OCI-LY1 (cell line): ENCODE data around the gene PIGZ.

Source experiments
- H2AFZ ChIP-seq: fragments of 200-600 bp; sonication (generic), shearing (Covaris generic); 2 replicates; pipeline ENCODE4 v1.6.0; 2014; ENCODE audit warnings: antibody characterized with exemption, mild to moderate bottlenecking, low read length
- H3F3A ChIP-seq: fragments of 200-600 bp; sonication (generic), shearing (Covaris generic); 2 replicates; pipeline ENCODE4 v1.6.0; 2014; ENCODE audit warnings: mild to moderate bottlenecking, antibody characterized with exemption, low read length, moderate library complexity; ENCODE audit not compliant: insufficient read depth
- H3K27ac ChIP-seq: fragments of 200-600 bp; sonication (generic); 2 replicates; pipeline ENCODE4 v1.5.1; 2014; ENCODE audit warnings: low read length, mixed run types, mild to moderate bottlenecking, low read depth; ENCODE audit not compliant: poor library complexity, severe bottlenecking
- H3K27me3 ChIP-seq: fragments of 200-600 bp; sonication (generic); 2 replicates; pipeline ENCODE4 v1.6.0; 2014; ENCODE audit warnings: antibody characterized with exemption, mild to moderate bottlenecking, low read length, moderate library complexity; ENCODE audit not compliant: insufficient read depth
- H3K36me3 ChIP-seq: fragments of 200-600 bp; sonication (generic); 2 replicates; pipeline ENCODE4 v1.6.1; 2014; ENCODE audit warnings: mild to moderate bottlenecking, antibody characterized with exemption, low read length, moderate library complexity, mixed read lengths; ENCODE audit not compliant: insufficient read depth
- H3K4me1 ChIP-seq: fragments of 200-600 bp; sonication (generic); 2 replicates; pipeline ENCODE4 v1.5.1; 2014; ENCODE audit warnings: mild to moderate bottlenecking, low read length, moderate library complexity; ENCODE audit not compliant: insufficient read depth, severe bottlenecking
- H3K4me2 ChIP-seq: fragments of 200-600 bp; sonication (generic), shearing (Covaris generic); 2 replicates; pipeline ENCODE4 v1.6.1; 2014; ENCODE audit warnings: low read length
- H3K4me3 ChIP-seq: fragments of 200-600 bp; sonication (generic); 2 replicates; pipeline ENCODE4 v1.5.1; 2014; ENCODE audit warnings: low read length, low read depth, mild to moderate bottlenecking, mixed read lengths; ENCODE audit not compliant: poor library complexity, severe bottlenecking
- H3K79me2 ChIP-seq: fragments of 200-600 bp; shearing (Covaris generic); 2 replicates; pipeline ENCODE4 v1.6.1; 2016; ENCODE audit warnings: mixed run types, low read length, mixed read lengths; ENCODE audit not compliant: insufficient read depth
- H3K9ac ChIP-seq: fragments of 200-600 bp; sonication (generic), shearing (Covaris generic); 2 replicates; pipeline ENCODE4 v1.6.1; 2014; ENCODE audit warnings: mild to moderate bottlenecking, low read length, mixed read lengths
- H3K9me2 ChIP-seq: fragments of 200-600 bp; sonication (generic), shearing (Covaris generic); 2 replicates; pipeline ENCODE4 v1.6.1; 2014; ENCODE audit warnings: low read depth, mild to moderate bottlenecking, low read length, mixed read lengths
- H3K9me3 ChIP-seq: fragments of 200-600 bp; shearing (Covaris generic); 2 replicates; pipeline ENCODE4 v1.6.1; 2014; ENCODE audit warnings: low read length, mixed read lengths
- H4K20me1 ChIP-seq: fragments of 200-600 bp; sonication (generic), shearing (Covaris generic); 2 replicates; pipeline ENCODE4 v1.6.0; 2016; ENCODE audit warnings: mild to moderate bottlenecking, low read length; ENCODE audit not compliant: insufficient read depth
- CTCF ChIP-seq: fragments of 200-600 bp; sonication (generic), shearing (Covaris generic); IDR thresholded peaks from 2 replicates; pipeline ENCODE4 v1.5.1; 2017; ENCODE audit warnings: mild to moderate bottlenecking, antibody characterized with exemption, low read length, moderate library complexity, mixed read lengths
- EZH2 ChIP-seq: fragments of 200-600 bp; sonication (generic), shearing (Covaris generic); IDR thresholded peaks from 2 replicates; pipeline ENCODE4 v1.8.0; 2017; ENCODE audit warnings: borderline replicate concordance, mixed run types, mild to moderate bottlenecking, antibody characterized with exemption, low read length, moderate library complexity, mixed read lengths

Gene PIGZ

GRCh38 chr3:196983186-196983585 lies 14.6 kb upstream of the PIGZ start:
- TF ChIP-seq CTCF, result no peak
- no peak for TF ChIP-seq EZH2
- Histone ChIP-seq H3K9me3 (peaks cover 6% of the 10 kb centered on the region), H4K20me1 (no peaks in the 10 kb centered on the region), H3K27ac (no peak overlapping the region), H3K9me2 (no peaks in the 10 kb centered on the region), H3K4me2 (no peak overlapping the region), H3K4me1 (peaks cover 7% of the 10 kb centered on the region), H3F3A (no peaks in the 10 kb centered on the region), H3K36me3 (peaks cover 5% of the 10 kb centered on the region; the same call in 1 of the 2 replicates), H3K9ac (no peak overlapping the region), H3K79me2 (no peaks in the 10 kb centered on the region), H3K4me3 (no peak overlapping the region), H3K27me3 (peaks cover 5% of the 10 kb centered on the region; the same call in 1 of the 2 replicates), H2AFZ (no peak overlapping the region)

GRCh38 chr3:196981657-196982056 lies 13.0 kb upstream of the PIGZ start:
- H3K9me2 ChIP-seq, result no peaks in the 10 kb centered on the region

GRCh38 chr3:196979545-196979944 lies 10.9 kb upstream of the PIGZ start:
- peaks cover 6% of the 10 kb centered on the region for H3K9me3 ChIP-seq
- peaks cover 7% of the 10 kb centered on the region for H3K4me1 ChIP-seq
- no peak for TF ChIP-seq CTCF
- TF ChIP-seq EZH2, result no peak

More at GRCh38 chr3:196981657-196982056, 13.0 kb upstream of the PIGZ start:
- Histone ChIP-seq H2AFZ (no peak overlapping the region), H3K4me3 (no peak overlapping the region), H3F3A (no peaks in the 10 kb centered on the region), H3K9me3 (peaks cover 6% of the 10 kb centered on the region), H3K79me2 (no peaks in the 10 kb centered on the region), H3K36me3 (peaks cover 5% of the 10 kb centered on the region; the same call in 1 of the 2 replicates), H4K20me1 (no peaks in the 10 kb centered on the region), H3K4me1 (peaks cover 7% of the 10 kb centered on the region), H3K9ac (no peak overlapping the region), H3K27ac (no peak overlapping the region), H3K27me3 (peaks cover 5% of the 10 kb centered on the region; the same call in 1 of the 2 replicates), H3K4me2 (no peak overlapping the region)
- TF ChIP-seq CTCF (no peak), EZH2 (no peak)

More at GRCh38 chr3:196979545-196979944, 10.9 kb upstream of the PIGZ start:
- H3K9ac ChIP-seq, result no peak overlapping the region
- H3K4me3 ChIP-seq, result no peak overlapping the region
- no peak overlapping the region for H3K4me2 ChIP-seq
- H3K9me2 ChIP-seq, result no peaks in the 10 kb centered on the region
- no peak overlapping the region for H2AFZ ChIP-seq
- peaks cover 5% of the 10 kb centered on the region; the same call in 1 of the 2 replicates for H3K36me3 ChIP-seq
- no peaks in the 10 kb centered on the region for H4K20me1 ChIP-seq
- no peaks in the 10 kb centered on the region for H3F3A ChIP-seq
- peaks cover 5% of the 10 kb centered on the region; the same call in 1 of the 2 replicates for H3K27me3 ChIP-seq
- no peaks in the 10 kb centered on the region for H3K79me2 ChIP-seq
- H3K27ac ChIP-seq, result no peak overlapping the region
